NT2/D1 (cell line): ENCODE measurements around the gene NAAA.
"Not testable (repeated sequence)": the region's sequence is repeated elsewhere in the genome, so short reads cannot be mapped to it uniquely, and the experiment has no call there.

ENCODE experiments used
- DNase-seq: peaks from one replicate; pipeline ENCODE4 v3.0.0-alpha.2; 2011; ENCODE audit warnings: low read depth, low spot score
- H3K27me3 ChIP-seq: 2 replicates; pipeline ENCODE4 v1.6.0; 2011; ENCODE audit warnings: mild to moderate bottlenecking; ENCODE audit not compliant: insufficient read length, insufficient read depth
- H3K36me3 ChIP-seq: 2 replicates; pipeline ENCODE4 v1.6.1; 2011; ENCODE audit warnings: mild to moderate bottlenecking, low read length, mixed read lengths; ENCODE audit not compliant: insufficient read depth, insufficient read length
- H3K4me1 ChIP-seq: 2 replicates; pipeline ENCODE4 v1.5.1; 2011; ENCODE audit not compliant: insufficient read depth, insufficient read length
- H3K4me3 ChIP-seq: 2 replicates; pipeline ENCODE4 v1.5.1; 2011; ENCODE audit warnings: low read depth; ENCODE audit not compliant: insufficient read length
- H3K9ac ChIP-seq: 2 replicates; pipeline ENCODE4 v1.6.0; 2011; ENCODE audit warnings: low read depth; ENCODE audit not compliant: insufficient read length
- H3K9me3 ChIP-seq: 2 replicates; pipeline ENCODE4 v1.5.1; 2011; ENCODE audit warnings: mild to moderate bottlenecking, low read length; ENCODE audit not compliant: insufficient read depth
- SUZ12 ChIP-seq: IDR thresholded peaks from 2 replicates; pipeline ENCODE4 v1.6.1; 2011; ENCODE audit not compliant: insufficient read length, insufficient read depth; ENCODE audit errors: extremely low read depth
- YY1 ChIP-seq: IDR thresholded peaks from 2 replicates; pipeline ENCODE4 v1.6.1; 2011; ENCODE audit not compliant: insufficient read length, insufficient read depth
- ZNF274 ChIP-seq: IDR thresholded peaks from 2 replicates; pipeline ENCODE4 v1.6.1; 2011; ENCODE audit warnings: mild to moderate bottlenecking, low read depth, low read length

NAAA gene

GRCh38 chr4:75963558-75963957, 22.7 kb upstream of the NAAA start:
- no peak overlapping the region for H3K9ac ChIP-seq
- peaks cover 70% of the 10 kb centered on the region for H3K36me3 ChIP-seq
- H3K9me3 ChIP-seq, result peaks cover 6% of the 10 kb centered on the region; the same call in 1 of the 2 replicates
- DNase-seq, result no peak
- no peak for TF ChIP-seq ZNF274
- TF ChIP-seq YY1, result no peak
- TF ChIP-seq SUZ12, result no peak
- no peaks in the 10 kb centered on the region for H3K4me1 ChIP-seq
- no peaks in the 10 kb centered on the region for H3K27me3 ChIP-seq
- no peak overlapping the region for H3K4me3 ChIP-seq

GRCh38 chr4:75962072-75962471, 21.3 kb upstream of the NAAA start:
- H3K9ac ChIP-seq, H3K9me3 ChIP-seq, H3K27me3 ChIP-seq, DNase-seq, H3K4me3 ChIP-seq, H3K4me1 ChIP-seq: not testable (repeated sequence)
- peaks cover 70% of the 10 kb centered on the region for H3K36me3 ChIP-seq

DNA sequence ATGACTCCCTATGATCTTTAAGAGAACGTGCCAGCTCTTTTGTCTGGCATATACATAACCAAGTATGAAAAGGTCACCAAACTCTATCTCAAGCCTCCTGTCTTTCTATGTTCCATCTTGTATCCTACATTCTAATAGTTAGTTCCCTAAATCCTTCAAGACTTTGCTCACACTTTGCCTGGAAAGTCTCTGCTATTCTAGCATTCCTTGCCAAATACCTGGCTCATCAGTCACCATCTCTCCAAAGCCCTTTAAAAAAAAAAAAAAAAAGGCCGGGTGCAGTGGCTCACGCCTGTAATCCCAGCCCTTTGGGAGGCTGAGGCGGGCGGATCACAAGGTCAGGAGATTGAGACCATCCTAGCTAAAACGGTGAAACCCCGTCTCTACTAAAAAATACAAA, 17.7 kb upstream of the NAAA start:
- H3K4me3 ChIP-seq, H3K9ac ChIP-seq, DNase-seq, H3K9me3 ChIP-seq, H3K4me1 ChIP-seq, H3K27me3 ChIP-seq: not testable (repeated sequence)
- H3K36me3 ChIP-seq, result peaks cover 62% of the 10 kb centered on the region

DNA sequence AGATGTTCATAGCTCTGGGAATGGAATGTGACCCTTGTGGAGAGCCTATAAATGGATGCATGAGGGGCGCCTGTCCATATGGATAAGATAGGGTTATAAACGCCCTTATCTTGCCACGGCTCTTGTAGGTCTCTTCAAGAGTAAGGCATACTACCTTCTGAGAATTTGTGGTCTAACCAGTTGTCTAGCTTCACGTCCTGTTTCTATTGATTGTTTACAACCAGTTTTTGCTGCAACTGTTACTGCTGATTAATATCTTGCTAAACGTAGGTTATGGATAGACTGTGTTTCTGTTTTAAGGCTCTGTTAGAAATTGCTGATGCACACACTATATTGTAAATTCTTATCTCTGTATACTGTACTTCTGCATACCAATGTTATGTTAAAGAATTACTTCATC, 14.0 kb upstream of the NAAA start:
- not testable (repeated sequence) for H3K4me1 ChIP-seq, H3K9me3 ChIP-seq, H3K4me3 ChIP-seq, DNase-seq, H3K9ac ChIP-seq, H3K27me3 ChIP-seq
- peaks cover 80% of the 10 kb centered on the region for H3K36me3 ChIP-seq

- H3K9ac ChIP-seq, result no peak overlapping the region
- H3K27me3 ChIP-seq, result no peaks in the 10 kb centered on the region
- H3K9me3 ChIP-seq, result no peaks in the 10 kb centered on the region
- TF ChIP-seq ZNF274, result no peak
- TF ChIP-seq SUZ12, result no peak
- TF ChIP-seq YY1, result no peak
- DNase-seq, result no peak
- H3K36me3 ChIP-seq, result peaks cover 83% of the 10 kb centered on the region
- H3K4me3 ChIP-seq, result no peak overlapping the region
- H3K4me1 ChIP-seq, result no peaks in the 10 kb centered on the region
Observed at GRCh38 chr4:75953509-75953908, 12.7 kb upstream of the NAAA start.

GRCh38 chr4:75950213-75950815, 9.5 kb upstream of the NAAA start:
- H3K4me1 ChIP-seq, result no peaks in the 10 kb centered on the region
- no peak overlapping the region for H3K4me3 ChIP-seq
- H3K9ac ChIP-seq, result no peak overlapping the region
- DNase-seq, result no peak
- TF ChIP-seq YY1 (no peak), SUZ12 (no peak), ZNF274 (no peak)
- H3K9me3 ChIP-seq, result no peaks in the 10 kb centered on the region
- H3K27me3 ChIP-seq, result no peaks in the 10 kb centered on the region
- peaks cover 67% of the 10 kb centered on the region for H3K36me3 ChIP-seq

GRCh38 chr4:75948822-75949444, 8.1 kb upstream of the NAAA start:
- DNase-seq, result no peak
- Histone ChIP-seq H3K27me3 (no peaks in the 10 kb centered on the region), H3K4me3 (no peak overlapping the region), H3K36me3 (peaks cover 65% of the 10 kb centered on the region), H3K9ac (no peak overlapping the region), H3K9me3 (no peaks in the 10 kb centered on the region), H3K4me1 (no peaks in the 10 kb centered on the region)
- TF ChIP-seq SUZ12 (no peak), YY1 (no peak), ZNF274 (no peak)
